Measurements from ENCODE around the gene MRC2.

MRC2 gene

GRCh38 chr17:62621223-62621622 is 6.2 kb upstream of the MRC2 start:
- TF ChIP-seq, protein P1, sequence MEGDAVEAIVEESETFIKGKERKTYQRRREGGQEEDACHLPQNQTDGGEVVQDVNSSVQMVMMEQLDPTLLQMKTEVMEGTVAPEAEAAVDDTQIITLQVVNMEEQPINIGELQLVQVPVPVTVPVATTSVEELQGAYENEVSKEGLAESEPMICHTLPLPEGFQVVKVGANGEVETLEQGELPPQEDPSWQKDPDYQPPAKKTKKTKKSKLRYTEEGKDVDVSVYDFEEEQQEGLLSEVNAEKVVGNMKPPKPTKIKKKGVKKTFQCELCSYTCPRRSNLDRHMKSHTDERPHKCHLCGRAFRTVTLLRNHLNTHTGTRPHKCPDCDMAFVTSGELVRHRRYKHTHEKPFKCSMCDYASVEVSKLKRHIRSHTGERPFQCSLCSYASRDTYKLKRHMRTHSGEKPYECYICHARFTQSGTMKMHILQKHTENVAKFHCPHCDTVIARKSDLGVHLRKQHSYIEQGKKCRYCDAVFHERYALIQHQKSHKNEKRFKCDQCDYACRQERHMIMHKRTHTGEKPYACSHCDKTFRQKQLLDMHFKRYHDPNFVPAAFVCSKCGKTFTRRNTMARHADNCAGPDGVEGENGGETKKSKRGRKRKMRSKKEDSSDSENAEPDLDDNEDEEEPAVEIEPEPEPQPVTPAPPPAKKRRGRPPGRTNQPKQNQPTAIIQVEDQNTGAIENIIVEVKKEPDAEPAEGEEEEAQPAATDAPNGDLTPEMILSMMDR (IDR thresholded peaks at IDR 0.05; ENCODE audit: extremely low read depth, missing control alignments) = no peak
- no peak for DNase-seq (ENCODE audit: low spot score)

- no peak for DNase-seq (ENCODE audit: low spot score)
- TF ChIP-seq, protein P1 (IDR thresholded peaks at IDR 0.05; ENCODE audit: extremely low read depth, missing control alignments) = no peak
Measured at GRCh38 chr17:62625184-62625869, 2.1 kb upstream of the MRC2 start.

DNA sequence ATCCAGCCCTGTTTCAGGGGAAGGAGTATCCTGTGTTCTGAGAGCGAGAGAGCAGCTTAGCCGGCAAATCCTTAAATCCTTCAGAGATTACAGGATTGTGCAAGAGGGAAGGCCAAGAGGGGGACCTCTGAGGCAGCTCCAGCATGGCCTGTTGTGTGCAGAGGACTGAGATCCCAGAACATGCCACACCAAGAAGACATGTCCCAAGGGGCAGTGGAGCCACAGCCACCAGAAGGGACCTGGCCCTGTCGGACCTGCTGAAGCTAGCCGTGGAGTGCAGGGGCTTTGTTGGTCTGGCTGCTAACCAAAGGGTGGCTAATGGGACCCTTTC is 1.6 kb upstream of the MRC2 start:
- DNase-seq (ENCODE audit: low spot score) = no peak
- TF ChIP-seq, protein P1 (IDR thresholded peaks at IDR 0.05; ENCODE audit: extremely low read depth, missing control alignments) = no peak

- TF ChIP-seq, protein P1 (IDR thresholded peaks at IDR 0.05; ENCODE audit: extremely low read depth, missing control alignments) = no peak
- DNase-seq (ENCODE audit: low spot score) = no peak
Measured at GRCh38 chr17:62626719-62627218, 701 bp upstream of the MRC2 start.

DNA sequence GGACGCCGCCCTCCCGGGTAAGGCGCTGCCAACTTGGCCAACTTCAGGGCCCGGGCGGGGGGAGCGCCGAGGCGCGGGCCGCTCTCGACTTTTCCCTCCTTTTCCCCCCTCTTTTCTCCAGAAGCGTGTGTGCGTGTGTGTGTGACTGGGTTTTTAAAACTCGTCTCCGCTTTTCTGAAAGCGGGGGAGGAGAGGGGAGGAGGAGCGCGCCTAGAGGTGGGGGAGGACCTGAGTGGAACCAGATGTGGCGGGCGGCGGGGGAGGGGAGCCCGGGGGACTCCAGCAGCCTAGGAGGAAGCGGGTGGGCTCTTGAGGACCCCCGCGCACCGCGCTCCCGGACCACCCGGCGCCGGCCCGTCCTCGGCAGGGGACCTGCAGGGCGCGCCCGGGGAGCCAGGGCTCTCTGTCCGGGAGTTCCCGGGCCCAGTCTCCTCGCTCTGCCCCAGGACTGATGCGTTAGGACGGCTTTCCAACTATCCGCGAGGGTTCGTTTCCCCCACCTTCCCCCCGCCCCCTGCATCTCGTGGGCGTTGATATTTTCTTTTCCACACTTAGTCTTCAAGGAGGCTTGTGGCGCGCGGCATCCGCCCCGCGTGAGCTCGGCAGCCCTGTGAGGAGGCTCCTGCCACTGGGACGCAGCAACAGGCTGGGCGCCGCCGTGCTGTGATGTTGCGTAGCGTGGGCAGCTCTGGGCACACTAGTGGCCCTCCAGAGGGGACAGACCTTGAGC is 599 bp downstream of the MRC2 start:
- DNase-seq (ENCODE audit: low spot score) = peak; percentile 67
- TF ChIP-seq, protein P1 (IDR thresholded peaks at IDR 0.05; ENCODE audit: extremely low read depth, missing control alignments) = no peak

- DNase-seq (ENCODE audit: low spot score) = no peak
- TF ChIP-seq, protein P1 (IDR thresholded peaks at IDR 0.05; ENCODE audit: extremely low read depth, missing control alignments) = no peak
Measured at GRCh38 chr17:62628831-62629555, 1.5 kb downstream of the MRC2 start.

All from GM20000 (cell line).